CD4-positive, alpha-beta memory T cell (primary cell): ENCODE data around the gene AFAP1. TPM values are rescaled to one million over a fixed set of nuclear protein-coding genes. Genes with fewer than 3 reads are reported as not detected.

Experiments
- CTCF ChIA-PET: fragments of 350-600 bp; sonication (Branson Sonifier 250); formaldehyde crosslinking; loops from one replicate; lab custom pipeline; 2021; ENCODE audit warnings: inconsistent platforms; ENCODE audit not compliant: partially characterized antibody; lab: Charles Lee
- POLR2A ChIA-PET: fragments of 350-600 bp; sonication (Branson Sonifier 250); formaldehyde crosslinking; loops from one replicate; lab custom pipeline; 2021; ENCODE audit not compliant: partially characterized antibody; lab: Charles Lee
- DNase-seq, 5 donors: peaks; one replicate each; pipeline versions ENCODE4 v3.0.0 to v3.0.0-alpha.2; 2020 to 2022; ENCODE audit warnings: mixed read lengths in 1 of 5
- H3K27ac ChIP-seq: one replicate; pipeline ENCODE4 v1.7.0; 2013; ENCODE audit warnings: low read depth, low read length
- H3K27me3 ChIP-seq: 2 replicates; pipeline ENCODE4 v1.7.0; 2013; ENCODE audit warnings: mild to moderate bottlenecking, low read length, moderate library complexity; ENCODE audit not compliant: insufficient read depth
- H3K36me3 ChIP-seq: 2 replicates; pipeline ENCODE4 v1.7.0; 2013; ENCODE audit warnings: mild to moderate bottlenecking, low read length, moderate library complexity; ENCODE audit not compliant: insufficient read depth
- H3K4me1 ChIP-seq: 2 replicates; pipeline ENCODE4 v1.7.0; 2013; ENCODE audit warnings: mild to moderate bottlenecking, low read length, moderate library complexity; ENCODE audit not compliant: insufficient read depth
- H3K4me3 ChIP-seq, 2 donors: one replicate each; pipeline ENCODE4 v1.7.0; 2013; ENCODE audit warnings: low read length in 2 of 2, mild to moderate bottlenecking in 1 of 2
- H3K9me3 ChIP-seq, 2 donors: one replicate each; pipeline ENCODE4 v1.7.0; 2013; ENCODE audit warnings: low read length in 2 of 2, control low read depth in 1 of 2; ENCODE audit not compliant: control insufficient read depth in 1 of 2
- H3K27ac Mint-ChIP-seq, 7 donors: one replicate each; pipeline ENCODE4 v1.8.0; 2020 to 2021; ENCODE audit warnings: mixed read lengths in 7 of 7, mild to moderate bottlenecking in 6 of 7, inconsistent platforms in 3 of 7, moderate library complexity in 3 of 7
- H3K27me3 Mint-ChIP-seq, 2 donors: one replicate each; pipeline ENCODE4 v1.8.0; 2020 to 2021; ENCODE audit warnings: mixed read lengths in 2 of 2
- H3K36me3 Mint-ChIP-seq, 2 donors: one replicate each; pipeline ENCODE4 v1.8.0; 2020 to 2021; ENCODE audit warnings: mixed read lengths in 2 of 2, inconsistent platforms in 1 of 2, mild to moderate bottlenecking in 1 of 2
- H3K4me1 Mint-ChIP-seq, 4 donors: one replicate each; pipeline ENCODE4 v1.8.0; 2020 to 2021; ENCODE audit warnings: mixed read lengths in 4 of 4, mild to moderate bottlenecking in 1 of 4
- H3K4me3 Mint-ChIP-seq, 8 donors: one replicate each; pipeline ENCODE4 v1.8.0; 2020 to 2021; ENCODE audit warnings: mixed read lengths in 8 of 8, mild to moderate bottlenecking in 7 of 8, moderate library complexity in 6 of 8, inconsistent platforms in 3 of 8
- H3K9me3 Mint-ChIP-seq, 8 donors: one replicate each; pipeline ENCODE4 v1.8.0; 2020 to 2021; ENCODE audit warnings: mixed read lengths in 8 of 8, mild to moderate bottlenecking in 5 of 8, inconsistent platforms in 3 of 8, moderate library complexity in 1 of 8
- intact Hi-C: fragments of 100-400 bp; cut with micrococcal nuclease; formaldehyde crosslinking; loops from one replicate; pipeline ENCODE4 v1.15.1; 2023
- polyA plus RNA-seq, 2 donors: library from polyadenylated mRNA; unstranded; fragments of 300-500 nt; fragmentation: Illumina TruSeq; gene quantifications; one replicate each; pipeline ENCODE4 v1.2.3, GENCODE V29; 2021
- total RNA-seq, 2 experiments: library from RNA; stranded (reverse); gene quantifications; one replicate each; pipeline ENCODE4 v1.2.3, GENCODE V29; 2021

AFAP1 gene
- total and polyA plus RNA-seq, 4 experiments from 2014 or later = 0.95 to 21.8 (median 12.6) TPM

- Mint-ChIP-seq H3K9me3 (no peaks in the 10 kb centered on the region), H3K4me1 (peaks cover 17 to 30% (median 22%) of the 10 kb centered on the region in 4 donors), H3K36me3 (peaks cover 36 to 39% of the 10 kb centered on the region in 2 donors), H3K27me3 (no peaks in the 10 kb centered on the region), H3K27ac (no peak overlapping the region), H3K4me3 (no peak overlapping the region)
- Histone ChIP-seq H3K9me3 (no peaks in the 10 kb centered on the region), H3K27me3 (no peaks in the 10 kb centered on the region), H3K4me3 (no peak overlapping the region), H3K4me1 (peaks cover 19% of the 10 kb centered on the region), H3K27ac (no peak overlapping the region), H3K36me3 (no peaks in the 10 kb centered on the region)
- intact Hi-C loops = no loop called here
- ChIA-PET POLR2A (interaction anchor here (1.1 kb wide), 1 partner anchor 13 kb away, joined by 4 read pairs; no protein-coding TSS in a partner anchor), CTCF (interaction anchor here (0.7 to 7.8 kb wide), 5 partner anchors 10 to 39 kb away, joined by 3 to 123 read pairs (median 12); no protein-coding TSS in a partner anchor)
- no peak for DNase-seq
Measured at GRCh38 chr4:7841894-7842293, 97.8 kb downstream of the AFAP1 start.

GRCh38 chr4:7841071-7841470 lies 98.6 kb downstream of the AFAP1 start:
- intact Hi-C loops = no loop called here
- H3K4me3 ChIP-seq = no peak overlapping the region
- peaks cover 17 to 29% (median 20%) of the 10 kb centered on the region in 4 donors for H3K4me1 Mint-ChIP-seq
- peak overlapping the region in 1 of 7 donors; percentile 17 for H3K27ac Mint-ChIP-seq
- CTCF ChIA-PET = interaction anchor here (0.7 to 7.8 kb wide), 5 partner anchors 9 to 38 kb away, joined by 3 to 123 read pairs (median 12); no protein-coding TSS in a partner anchor
- DNase-seq = no peak
- no peaks in the 10 kb centered on the region for H3K27me3 ChIP-seq
- H3K36me3 Mint-ChIP-seq = peaks cover 42 to 46% of the 10 kb centered on the region in 2 donors
- peaks cover 18% of the 10 kb centered on the region for H3K4me1 ChIP-seq
- H3K27ac ChIP-seq = no peak overlapping the region
- H3K9me3 Mint-ChIP-seq = no peaks in the 10 kb centered on the region
- H3K4me3 Mint-ChIP-seq = no peak overlapping the region
- H3K9me3 ChIP-seq = no peaks in the 10 kb centered on the region
- H3K27me3 Mint-ChIP-seq = no peaks in the 10 kb centered on the region
- POLR2A ChIA-PET = interaction anchor here (0.9 to 1.1 kb wide), 2 partner anchors 12 to 99 kb away, joined by 3 to 4 read pairs; partner anchors contain the start of gene AFAP1
- H3K36me3 ChIP-seq = no peaks in the 10 kb centered on the region

- CTCF ChIA-PET = no interaction called here
- intact Hi-C loops = no loop called here
- no peak overlapping the region for H3K27ac Mint-ChIP-seq
Measured at GRCh38 chr4:7839856-7840255, 99.8 kb downstream of the AFAP1 start.

GRCh38 chr4:7838136-7838782 lies 101.4 kb downstream of the AFAP1 start:
- H3K27ac ChIP-seq = no peak overlapping the region
- no peaks in the 10 kb centered on the region for H3K9me3 ChIP-seq
- no peak overlapping the region for H3K4me3 Mint-ChIP-seq
- H3K27me3 ChIP-seq = no peaks in the 10 kb centered on the region
- H3K27me3 Mint-ChIP-seq = no peaks in the 10 kb centered on the region
- H3K36me3 Mint-ChIP-seq = peaks cover 43 to 54% of the 10 kb centered on the region in 2 donors
- peak overlapping the region in 2 of 7 donors; percentile 6 to 65 for H3K27ac Mint-ChIP-seq
- no peaks in the 10 kb centered on the region for H3K36me3 ChIP-seq
- no peak overlapping the region for H3K4me3 ChIP-seq
- peaks cover 1 to 9% (median 4%) of the 10 kb centered on the region in 4 donors for H3K4me1 Mint-ChIP-seq
- ChIA-PET POLR2A (no interaction called here), CTCF (interaction anchor here (1.0 to 1.3 kb wide), 2 partner anchors 12 to 34 kb away, joined by 4 read pairs; no protein-coding TSS in a partner anchor)
- DNase-seq = no peak
- intact Hi-C loops = no loop called here
- H3K4me1 ChIP-seq = no peaks in the 10 kb centered on the region
- peaks cover 0 to 2% (median 0%) of the 10 kb centered on the region in 8 donors for H3K9me3 Mint-ChIP-seq

More at GRCh38 chr4:7839856-7840255, 99.8 kb downstream of the AFAP1 start:
- peaks cover 15% of the 10 kb centered on the region for H3K4me1 ChIP-seq
- no peaks in the 10 kb centered on the region for H3K27me3 ChIP-seq
- H3K36me3 ChIP-seq = no peaks in the 10 kb centered on the region
- Mint-ChIP-seq H3K27me3 (no peaks in the 10 kb centered on the region), H3K4me1 (peaks cover 14 to 21% (median 15%) of the 10 kb centered on the region in 4 donors), H3K4me3 (no peak overlapping the region), H3K36me3 (peaks cover 42 to 51% of the 10 kb centered on the region in 2 donors), H3K9me3 (no peaks in the 10 kb centered on the region)
- POLR2A ChIA-PET = no interaction called here
- no peak overlapping the region for H3K27ac ChIP-seq
- no peak overlapping the region for H3K4me3 ChIP-seq
- no peaks in the 10 kb centered on the region for H3K9me3 ChIP-seq
- no peak for DNase-seq

- H3K36me3 ChIP-seq = no peaks in the 10 kb centered on the region
- Mint-ChIP-seq H3K27ac (peak overlapping the region in 2 of 7 donors; percentile 22 to 74), H3K9me3 (peaks cover 0 to 3% (median 0%) of the 10 kb centered on the region in 8 donors), H3K27me3 (no peaks in the 10 kb centered on the region), H3K36me3 (peaks cover 43 to 58% of the 10 kb centered on the region in 2 donors), H3K4me1 (peaks cover 7 to 15% (median 9%) of the 10 kb centered on the region in 4 donors), H3K4me3 (peak overlapping the region in 1 of 8 donors; percentile 69)
- H3K27ac ChIP-seq = no peak overlapping the region
- H3K4me3 ChIP-seq = no peak overlapping the region
- H3K4me1 ChIP-seq = no peaks in the 10 kb centered on the region
- DNase-seq = no peak
- intact Hi-C loops = no loop called here
- no peaks in the 10 kb centered on the region for H3K27me3 ChIP-seq
- H3K9me3 ChIP-seq = no peaks in the 10 kb centered on the region
- ChIA-PET CTCF (interaction anchor here (1.0 to 1.3 kb wide), 2 partner anchors 12 to 33 kb away, joined by 4 read pairs; no protein-coding TSS in a partner anchor), POLR2A (no interaction called here)
Measured at GRCh38 chr4:7837597-7838135, 102.0 kb downstream of the AFAP1 start.

GRCh38 chr4:7831858-7832730 lies 107.6 kb downstream of the AFAP1 start:
- H3K27ac ChIP-seq = peak overlapping the region; percentile 45
- Mint-ChIP-seq H3K36me3 (peaks cover 34 to 36% of the 10 kb centered on the region in 2 donors), H3K27me3 (no peaks in the 10 kb centered on the region), H3K9me3 (peaks cover 0 to 3% (median 0%) of the 10 kb centered on the region in 8 donors), H3K4me3 (peak overlapping the region; percentile 3 to 90 (median 86)), H3K27ac (peak overlapping the region; percentile 89 to 96 (median 94)), H3K4me1 (peaks cover 51 to 63% (median 58%) of the 10 kb centered on the region in 4 donors)
- POLR2A ChIA-PET = interaction anchor here (0.7 to 2.8 kb wide), 5 partner anchors 11 to 45 kb away, joined by 3 to 15 read pairs (median 7); no protein-coding TSS in a partner anchor
- H3K4me3 ChIP-seq = peak overlapping the region in 1 of 2 donors; percentile 9
- peaks cover 52% of the 10 kb centered on the region for H3K4me1 ChIP-seq
- intact Hi-C loops = loop anchor here (1.0 to 5.0 kb wide), 2 partner anchors 12 to 35 kb away; no protein-coding TSS in a partner anchor
- no peak for DNase-seq
- no peaks in the 10 kb centered on the region for H3K36me3 ChIP-seq
- CTCF ChIA-PET = interaction anchor here (0.7 to 7.5 kb wide), 8 partner anchors 10 to 63 kb away, joined by 3 to 66 read pairs (median 4); no protein-coding TSS in a partner anchor
- no peaks in the 10 kb centered on the region for H3K27me3 ChIP-seq
- no peaks in the 10 kb centered on the region for H3K9me3 ChIP-seq
